Measurements from ENCODE around the gene COL5A2. TPM values are rescaled to one million over a fixed set of nuclear protein-coding genes. Genes with fewer than 3 reads are reported as not detected.

COL5A2 gene
- total and polyA plus RNA-seq, 10 of the 15 experiments (the other 5 are each of a cell fraction or from before 2014, with no cell fraction given): 0.04 to 0.85 (median 0.39) TPM

DNA sequence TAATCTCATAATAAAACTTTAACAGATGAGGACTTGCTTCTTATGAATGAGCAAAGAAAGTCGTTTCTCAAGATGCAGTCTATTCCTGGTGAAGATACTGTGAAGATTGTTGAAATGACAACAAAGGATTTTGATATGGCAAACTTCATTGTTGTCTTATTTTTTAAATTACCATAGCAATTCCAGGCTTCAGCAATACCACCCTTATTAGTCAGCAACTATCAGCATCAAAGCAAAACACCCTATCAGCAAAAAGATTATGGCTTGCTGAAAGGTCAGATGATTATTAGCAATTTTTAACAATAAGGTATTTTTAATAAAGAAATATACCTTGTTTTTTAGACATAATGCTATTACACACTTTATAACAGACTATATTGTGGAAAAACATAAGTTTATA, 88.3 kb downstream of the COL5A2 start (continued):
- TF ChIP-seq, protein P1, sequence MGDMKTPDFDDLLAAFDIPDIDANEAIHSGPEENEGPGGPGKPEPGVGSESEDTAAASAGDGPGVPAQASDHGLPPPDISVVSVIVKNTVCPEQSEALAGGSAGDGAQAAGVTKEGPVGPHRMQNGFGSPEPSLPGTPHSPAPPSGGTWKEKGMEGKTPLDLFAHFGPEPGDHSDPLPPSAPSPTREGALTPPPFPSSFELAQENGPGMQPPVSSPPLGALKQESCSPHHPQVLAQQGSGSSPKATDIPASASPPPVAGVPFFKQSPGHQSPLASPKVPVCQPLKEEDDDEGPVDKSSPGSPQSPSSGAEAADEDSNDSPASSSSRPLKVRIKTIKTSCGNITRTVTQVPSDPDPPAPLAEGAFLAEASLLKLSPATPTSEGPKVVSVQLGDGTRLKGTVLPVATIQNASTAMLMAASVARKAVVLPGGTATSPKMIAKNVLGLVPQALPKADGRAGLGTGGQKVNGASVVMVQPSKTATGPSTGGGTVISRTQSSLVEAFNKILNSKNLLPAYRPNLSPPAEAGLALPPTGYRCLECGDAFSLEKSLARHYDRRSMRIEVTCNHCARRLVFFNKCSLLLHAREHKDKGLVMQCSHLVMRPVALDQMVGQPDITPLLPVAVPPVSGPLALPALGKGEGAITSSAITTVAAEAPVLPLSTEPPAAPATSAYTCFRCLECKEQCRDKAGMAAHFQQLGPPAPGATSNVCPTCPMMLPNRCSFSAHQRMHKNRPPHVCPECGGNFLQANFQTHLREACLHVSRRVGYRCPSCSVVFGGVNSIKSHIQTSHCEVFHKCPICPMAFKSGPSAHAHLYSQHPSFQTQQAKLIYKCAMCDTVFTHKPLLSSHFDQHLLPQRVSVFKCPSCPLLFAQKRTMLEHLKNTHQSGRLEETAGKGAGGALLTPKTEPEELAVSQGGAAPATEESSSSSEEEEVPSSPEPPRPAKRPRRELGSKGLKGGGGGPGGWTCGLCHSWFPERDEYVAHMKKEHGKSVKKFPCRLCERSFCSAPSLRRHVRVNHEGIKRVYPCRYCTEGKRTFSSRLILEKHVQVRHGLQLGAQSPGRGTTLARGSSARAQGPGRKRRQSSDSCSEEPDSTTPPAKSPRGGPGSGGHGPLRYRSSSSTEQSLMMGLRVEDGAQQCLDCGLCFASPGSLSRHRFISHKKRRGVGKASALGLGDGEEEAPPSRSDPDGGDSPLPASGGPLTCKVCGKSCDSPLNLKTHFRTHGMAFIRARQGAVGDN (IDR thresholded peaks at IDR 0.05): no peak

DNA sequence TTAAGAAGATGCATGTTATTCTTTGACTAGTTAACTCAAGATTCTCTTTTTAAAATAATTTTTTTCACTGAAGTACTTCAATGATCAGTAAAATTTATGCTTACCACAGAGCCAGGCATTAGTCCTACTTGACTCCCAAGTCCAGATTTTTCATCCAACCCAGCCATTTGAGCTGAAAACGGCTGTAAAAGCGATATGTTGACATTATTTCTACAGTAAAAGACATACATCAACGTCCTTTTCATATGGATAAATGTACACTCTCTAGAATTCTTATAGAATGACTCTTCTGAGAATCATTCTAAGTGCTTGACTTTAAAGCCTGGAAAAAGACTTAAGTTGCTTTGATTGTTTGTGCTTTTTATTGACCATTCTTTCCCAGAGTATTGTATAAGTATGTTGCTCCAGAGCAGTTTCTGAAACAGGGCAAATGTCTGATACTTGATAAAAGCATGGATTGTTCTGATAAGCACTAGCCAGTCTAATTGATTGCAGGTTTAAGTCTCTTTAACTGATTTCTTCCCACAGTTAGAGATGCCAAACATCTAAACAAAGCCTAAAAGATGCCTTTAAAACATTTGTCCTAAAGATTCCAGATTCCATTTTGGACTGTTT, 90.9 kb downstream of the COL5A2 start:
- H3K4me2 ChIP-seq (ENCODE audit: control insufficient read depth, insufficient read depth): no peak overlapping the region
- ATAC-seq: no peak
- H4K20me1 ChIP-seq (ENCODE audit: control insufficient read depth, insufficient read depth): no peaks in the 10 kb centered on the region
- no peak overlapping the region for H2AFZ ChIP-seq (ENCODE audit: control insufficient read depth, low read depth, low read length)
- ChIA-PET SMC1A (ENCODE audit: uncharacterized antibody, unreplicated experiment) (no interaction called here), RAD21 (ENCODE audit: unreplicated experiment) (no interaction called here), POLR2A (no interaction called here), CTCF (interaction anchor here (0.6 kb wide), 1 partner anchor 221 kb away, joined by 3 read pairs; no protein-coding TSS in a partner anchor)
- FAIRE-seq: no peak
- no peak overlapping the region for H3K9ac ChIP-seq (ENCODE audit: control insufficient read depth, insufficient read depth, low read length)
- no peaks in the 10 kb centered on the region for H3K79me2 ChIP-seq (ENCODE audit: control insufficient read depth, insufficient read depth, low read length)
- 0% methylated on average over 3 of the region's 3 CpGs for WGBS (ENCODE audit: insufficient coverage, insufficient replicate concordance, low lambda C conversion rate, missing lambda C conversion rate)
- no peaks in the 10 kb centered on the region for H3K9me3 ChIP-seq (replicated peaks; ENCODE audit: control insufficient read depth, insufficient read depth, low read length)
- intact Hi-C loops (cut with micrococcal nuclease; ENCODE audit: unreplicated experiment): no loop called here
- no peak overlapping the region for H3K4me3 ChIP-seq
- no peak overlapping the region for H3K27ac ChIP-seq (ENCODE audit: control insufficient read depth, insufficient read depth)
- no peaks in the 10 kb centered on the region for H3K4me1 ChIP-seq (ENCODE audit: control insufficient read depth, insufficient read depth, low read length)
- DNase-seq (ENCODE audit: low read depth, low spot score): no peak
- BruUV-seq (replicated peaks): no TSS peak
- no peaks in the 10 kb centered on the region for H3K27me3 ChIP-seq (replicated peaks in 1 of 2; ENCODE audit: control insufficient read depth in 2 of 2, insufficient read depth in 2 of 2, low read length in 1 of 2)
- no peaks in the 10 kb centered on the region for H3K36me3 ChIP-seq (ENCODE audit: control insufficient read depth in 2 of 2, insufficient read depth in 2 of 2, low read length in 1 of 2)
- in situ Hi-C loops (cut with MboI): no loop called here
- no peak for TF ChIP-seq EZH2 (IDR thresholded peaks at IDR 0.05; ENCODE audit: borderline replicate concordance, control insufficient read depth, low read depth, low read length)
- no peak for TF ChIP-seq NFYB (IDR thresholded peaks at IDR 0.05; ENCODE audit: insufficient read depth, low read depth, low read length)
- TF ChIP-seq EGR1 (IDR thresholded peaks at IDR 0.05; ENCODE audit: borderline replicate concordance in 1 of 2, low read depth in 2 of 2, low read length in 2 of 2): no peak
- no peak for TF ChIP-seq ZSCAN29 (IDR thresholded peaks at IDR 0.05)
- no peak for TF ChIP-seq RBBP5 (conservative IDR thresholded peaks at IDR 0.05)
- TF ChIP-seq, protein P2, sequence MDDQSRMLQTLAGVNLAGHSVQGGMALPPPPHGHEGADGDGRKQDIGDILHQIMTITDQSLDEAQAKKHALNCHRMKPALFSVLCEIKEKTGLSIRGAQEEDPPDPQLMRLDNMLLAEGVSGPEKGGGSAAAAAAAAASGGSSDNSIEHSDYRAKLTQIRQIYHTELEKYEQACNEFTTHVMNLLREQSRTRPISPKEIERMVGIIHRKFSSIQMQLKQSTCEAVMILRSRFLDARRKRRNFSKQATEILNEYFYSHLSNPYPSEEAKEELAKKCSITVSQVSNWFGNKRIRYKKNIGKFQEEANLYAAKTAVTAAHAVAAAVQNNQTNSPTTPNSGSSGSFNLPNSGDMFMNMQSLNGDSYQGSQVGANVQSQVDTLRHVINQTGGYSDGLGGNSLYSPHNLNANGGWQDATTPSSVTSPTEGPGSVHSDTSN (IDR thresholded peaks at IDR 0.05; ENCODE audit: insufficient replicate concordance, low read depth, low read length): no peak
- TF ChIP-seq TAF1 (IDR thresholded peaks at IDR 0.05; ENCODE audit: borderline replicate concordance, low read depth, low read length): no peak
- TF ChIP-seq, protein P3, sequence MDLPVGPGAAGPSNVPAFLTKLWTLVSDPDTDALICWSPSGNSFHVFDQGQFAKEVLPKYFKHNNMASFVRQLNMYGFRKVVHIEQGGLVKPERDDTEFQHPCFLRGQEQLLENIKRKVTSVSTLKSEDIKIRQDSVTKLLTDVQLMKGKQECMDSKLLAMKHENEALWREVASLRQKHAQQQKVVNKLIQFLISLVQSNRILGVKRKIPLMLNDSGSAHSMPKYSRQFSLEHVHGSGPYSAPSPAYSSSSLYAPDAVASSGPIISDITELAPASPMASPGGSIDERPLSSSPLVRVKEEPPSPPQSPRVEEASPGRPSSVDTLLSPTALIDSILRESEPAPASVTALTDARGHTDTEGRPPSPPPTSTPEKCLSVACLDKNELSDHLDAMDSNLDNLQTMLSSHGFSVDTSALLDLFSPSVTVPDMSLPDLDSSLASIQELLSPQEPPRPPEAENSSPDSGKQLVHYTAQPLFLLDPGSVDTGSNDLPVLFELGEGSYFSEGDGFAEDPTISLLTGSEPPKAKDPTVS (IDR thresholded peaks at IDR 0.05; ENCODE audit: low read depth, low read length): no peak
- no peak for TF ChIP-seq ATF7 (IDR thresholded peaks at IDR 0.05; ENCODE audit: low read depth)
- TF ChIP-seq, protein P4, sequence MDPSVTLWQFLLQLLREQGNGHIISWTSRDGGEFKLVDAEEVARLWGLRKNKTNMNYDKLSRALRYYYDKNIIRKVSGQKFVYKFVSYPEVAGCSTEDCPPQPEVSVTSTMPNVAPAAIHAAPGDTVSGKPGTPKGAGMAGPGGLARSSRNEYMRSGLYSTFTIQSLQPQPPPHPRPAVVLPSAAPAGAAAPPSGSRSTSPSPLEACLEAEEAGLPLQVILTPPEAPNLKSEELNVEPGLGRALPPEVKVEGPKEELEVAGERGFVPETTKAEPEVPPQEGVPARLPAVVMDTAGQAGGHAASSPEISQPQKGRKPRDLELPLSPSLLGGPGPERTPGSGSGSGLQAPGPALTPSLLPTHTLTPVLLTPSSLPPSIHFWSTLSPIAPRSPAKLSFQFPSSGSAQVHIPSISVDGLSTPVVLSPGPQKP (IDR thresholded peaks at IDR 0.05; ENCODE audit: low read depth, low read length): no peak
- TF ChIP-seq YBX1 (IDR thresholded peaks at IDR 0.05): no peak
- TF ChIP-seq FOXK2 (IDR thresholded peaks at IDR 0.05): no peak
- no peak for TF ChIP-seq SMAD5 (IDR thresholded peaks at IDR 0.05; ENCODE audit: low read depth)

Data from GM12878 (cell line).